OCI-LY7 (cell line): ENCODE measurements around the gene GRHL1.

Experiments
- CTCF ChIP-seq: fragments of 200-600 bp; sonication (generic); conservative IDR thresholded peaks from 2 replicates; pipeline ENCODE4 v1.5.1; 2014; ENCODE audit warnings: mild to moderate bottlenecking, antibody characterized with exemption, low read length, moderate library complexity, mixed read lengths
- EZH2phosphoT487 ChIP-seq: fragments of 200-600 bp; sonication (generic); IDR thresholded peaks from 2 replicates; pipeline ENCODE4 v1.6.1; 2018; ENCODE audit warnings: low read depth, borderline replicate concordance, mild to moderate bottlenecking, mixed run types, antibody characterized with exemption, low read length, moderate library complexity, mixed read lengths

DNA sequence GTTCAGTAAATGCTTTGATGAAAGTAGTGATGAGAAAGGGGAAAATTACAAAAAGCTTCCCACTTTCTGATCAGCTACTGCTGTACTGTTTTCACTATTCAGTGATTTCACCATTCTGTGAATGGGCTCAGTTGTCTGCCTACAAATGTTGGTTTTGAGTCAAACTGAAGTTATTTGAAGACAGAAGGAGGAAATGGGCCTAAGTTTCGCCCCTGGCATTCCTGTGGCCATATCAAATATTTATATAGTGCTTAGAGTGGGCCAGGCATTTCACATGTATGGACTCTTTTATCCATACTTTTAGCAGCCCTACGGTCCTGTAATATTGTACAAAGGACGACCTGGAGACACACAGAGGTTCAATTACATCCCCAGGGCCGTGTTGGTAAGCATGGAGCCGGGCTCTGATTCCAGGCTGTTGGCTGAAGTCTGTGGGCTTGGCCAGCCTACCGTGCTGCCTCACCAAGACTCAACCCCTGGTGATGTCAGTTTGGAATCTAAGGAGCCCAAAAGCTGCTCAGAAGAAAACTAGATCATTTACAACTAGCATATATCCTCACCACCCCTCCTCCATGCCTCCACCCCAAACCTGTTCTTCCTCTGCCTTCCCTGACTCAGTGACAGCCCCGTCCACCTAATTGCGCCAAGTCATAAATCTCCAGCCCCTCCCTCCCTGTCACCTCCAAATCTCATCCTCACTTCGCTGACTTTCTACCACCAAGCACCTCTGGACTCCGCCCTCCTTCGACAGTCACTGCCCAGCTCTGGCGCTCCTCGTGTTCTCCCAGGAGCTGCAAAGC lies 10.1 kb upstream of the GRHL1 start:
- TF ChIP-seq CTCF (no peak), EZH2phosphoT487 (no peak)
